ENCODE data around the gene VAC14. TPM values are rescaled to one million over a fixed set of nuclear protein-coding genes. Genes with fewer than 3 reads are reported as not detected.
A peak's percentile ranks its signal among the peaks of the same experiment; 100 is the strongest.

The VAC14 gene
- polyA plus RNA-seq, 1 of the 3 experiments (the other 2 are of a cell fraction), result 33.2 TPM

DNA sequence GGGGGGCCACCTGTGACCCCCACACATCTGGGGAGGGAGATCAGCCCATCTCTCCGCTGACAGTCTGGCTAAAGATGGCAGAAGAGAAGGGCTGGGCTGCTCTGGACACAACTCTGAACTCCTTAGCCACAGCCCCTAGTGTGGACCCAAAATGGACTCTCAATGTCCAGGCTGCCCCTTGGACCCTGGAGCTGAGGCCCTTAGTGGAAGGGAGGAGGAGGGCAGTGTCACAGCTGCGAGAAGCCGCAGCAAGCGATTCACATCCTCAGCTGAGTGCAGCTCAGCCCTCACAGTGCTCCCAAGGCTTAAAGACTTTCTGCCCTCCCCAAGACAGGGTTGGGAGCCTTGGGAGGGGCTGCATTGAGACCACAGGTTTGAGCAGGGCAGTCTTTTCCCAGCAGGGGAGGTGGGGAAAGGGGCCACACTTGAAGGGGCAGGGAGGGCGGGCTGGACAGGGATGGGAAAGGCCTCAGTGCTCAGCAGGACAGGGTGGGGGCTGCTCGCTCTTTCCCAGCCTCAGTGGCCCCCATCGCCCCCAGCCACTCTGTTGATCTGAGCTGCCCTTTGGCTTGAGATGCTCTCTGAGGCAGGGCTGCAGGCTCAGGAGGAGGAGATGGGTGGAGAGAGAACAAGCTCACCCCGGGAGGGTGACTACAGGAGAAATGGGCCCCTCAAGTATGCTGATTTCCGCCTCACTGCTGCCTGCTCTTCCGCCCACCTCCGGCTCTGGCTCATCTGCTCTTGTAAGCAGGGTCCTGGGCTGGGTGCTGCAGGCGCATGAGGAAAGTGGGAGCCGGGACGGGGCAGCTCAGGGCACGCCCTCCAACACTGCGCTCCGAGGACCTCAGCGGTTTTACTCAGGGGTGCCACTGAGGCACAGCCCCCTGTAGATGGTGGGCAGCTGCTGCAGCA lies 64.2 kb downstream of the VAC14 start:
- Histone ChIP-seq H3K9me2 (no peaks in the 10 kb centered on the region), H3K36me3 (replicated peaks in 1 of 2; ENCODE audit: control insufficient read depth in 1 of 2, insufficient read depth in 2 of 2, low read length in 1 of 2) (no peaks in the 10 kb centered on the region), H3F3A (replicated peaks; ENCODE audit: insufficient read depth) (no peaks in the 10 kb centered on the region), H4K20me1 (ENCODE audit: insufficient read depth) (no peaks in the 10 kb centered on the region), H2AFZ (ENCODE audit: low read depth) (no peak overlapping the region), H3K4me2 (peak overlapping the region; percentile 34; the same call in 1 of the 2 replicates), H3K9ac (0 out of 2 replicates have a peak overlapping the region, but pooled peaks have one; percentile 33), H3K4me3 (ENCODE audit: low read depth in 2 of 2, low read length in 1 of 2) (no peak overlapping the region), H3K9me3 (no peaks in the 10 kb centered on the region), H3K4me1 (ENCODE audit: control insufficient read depth in 1 of 2, insufficient read depth in 2 of 2, low read depth in 1 of 2, low read length in 1 of 2) (peaks cover 26 to 58% of the 10 kb centered on the region in 2 experiments), H3K27me3 (ENCODE audit: insufficient read depth) (no peaks in the 10 kb centered on the region), H3K79me2 (ENCODE audit: insufficient read depth) (no peaks in the 10 kb centered on the region), H3K27ac (ENCODE audit: low read depth in 2 of 2, low read length in 1 of 2) (peak overlapping the region; percentile 87 to 99; a peak in 3 of 4 replicates)
- TF ChIP-seq, protein P1, sequence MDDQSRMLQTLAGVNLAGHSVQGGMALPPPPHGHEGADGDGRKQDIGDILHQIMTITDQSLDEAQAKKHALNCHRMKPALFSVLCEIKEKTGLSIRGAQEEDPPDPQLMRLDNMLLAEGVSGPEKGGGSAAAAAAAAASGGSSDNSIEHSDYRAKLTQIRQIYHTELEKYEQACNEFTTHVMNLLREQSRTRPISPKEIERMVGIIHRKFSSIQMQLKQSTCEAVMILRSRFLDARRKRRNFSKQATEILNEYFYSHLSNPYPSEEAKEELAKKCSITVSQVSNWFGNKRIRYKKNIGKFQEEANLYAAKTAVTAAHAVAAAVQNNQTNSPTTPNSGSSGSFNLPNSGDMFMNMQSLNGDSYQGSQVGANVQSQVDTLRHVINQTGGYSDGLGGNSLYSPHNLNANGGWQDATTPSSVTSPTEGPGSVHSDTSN (IDR thresholded peaks at IDR 0.05), result no peak
- TF ChIP-seq TAF1 (IDR thresholded peaks at IDR 0.05; ENCODE audit: borderline replicate concordance, low read depth, low read length) (no peak), EP300 (IDR thresholded peaks at IDR 0.05; ENCODE audit: borderline replicate concordance in 1 of 2, low read depth in 1 of 2, low read length in 1 of 2) (no peak), NRF1 (IDR thresholded peaks at IDR 0.05; ENCODE audit: low read depth, low read length) (no peak), EZH2phosphoT487 (IDR thresholded peaks at IDR 0.05; ENCODE audit: borderline replicate concordance, low read depth) (no peak), NFIC (IDR thresholded peaks at IDR 0.05; ENCODE audit: borderline replicate concordance) (no peak), IRF3 (IDR thresholded peaks at IDR 0.05; ENCODE audit: low read depth, low read length) (no peak)
- TF ChIP-seq, protein P2, sequence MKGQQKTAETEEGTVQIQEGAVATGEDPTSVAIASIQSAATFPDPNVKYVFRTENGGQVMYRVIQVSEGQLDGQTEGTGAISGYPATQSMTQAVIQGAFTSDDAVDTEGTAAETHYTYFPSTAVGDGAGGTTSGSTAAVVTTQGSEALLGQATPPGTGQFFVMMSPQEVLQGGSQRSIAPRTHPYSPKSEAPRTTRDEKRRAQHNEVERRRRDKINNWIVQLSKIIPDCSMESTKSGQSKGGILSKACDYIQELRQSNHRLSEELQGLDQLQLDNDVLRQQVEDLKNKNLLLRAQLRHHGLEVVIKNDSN (IDR thresholded peaks at IDR 0.05; ENCODE audit: borderline replicate concordance, low read depth), result no peak
- CTCF ChIA-PET, result interaction anchor here (1.2 to 4.0 kb wide), 9 partner anchors 13 to 99 kb away, joined by 3 to 33 read pairs (median 5); no protein-coding TSS in a partner anchor
- no peak for DNase-seq
- POLR2A ChIA-PET, result interaction anchor here (1.1 to 3.2 kb wide), 3 partner anchors 9 to 34 kb away, joined by 5 to 17 read pairs (median 10); no protein-coding TSS in a partner anchor
- WGBS (ENCODE audit: low lambda C conversion rate), result 92% methylated on average over 17 of the region's 18 CpGs

- no peak overlapping the region for H3K9ac ChIP-seq
- no peaks in the 10 kb centered on the region for H4K20me1 ChIP-seq (ENCODE audit: insufficient read depth)
- TF ChIP-seq MAX (IDR thresholded peaks at IDR 0.05; ENCODE audit: low read depth) (no peak), SMC3 (IDR thresholded peaks at IDR 0.05; ENCODE audit: low read depth, low read length) (no peak)
- H3K27me3 ChIP-seq (ENCODE audit: insufficient read depth), result no peaks in the 10 kb centered on the region
- peak overlapping the region; percentile 18 to 40; a peak in 2 of 4 replicates for H3K27ac ChIP-seq (ENCODE audit: low read depth in 2 of 2, low read length in 1 of 2)
- ChIA-PET POLR2A (no interaction called here), CTCF (interaction anchor here (1.1 to 2.6 kb wide), 3 partner anchors 9 to 56 kb away, joined by 5 to 9 read pairs (median 8); no protein-coding TSS in a partner anchor)
- H3K9me3 ChIP-seq, result no peaks in the 10 kb centered on the region
- peaks cover 0 to 6% of the 10 kb centered on the region in 2 experiments for H3K36me3 ChIP-seq (replicated peaks in 1 of 2; ENCODE audit: control insufficient read depth in 1 of 2, insufficient read depth in 2 of 2, low read length in 1 of 2)
- whole genome bisulfite sequencing (ENCODE audit: low lambda C conversion rate), result 88% methylated on average over 13 of the region's 13 CpGs
- DNase-seq, result no peak
- no peak overlapping the region for H3K4me2 ChIP-seq
- peaks cover 22 to 45% of the 10 kb centered on the region in 2 experiments for H3K4me1 ChIP-seq (ENCODE audit: control insufficient read depth in 1 of 2, insufficient read depth in 2 of 2, low read depth in 1 of 2, low read length in 1 of 2)
- H2AFZ ChIP-seq (ENCODE audit: low read depth), result no peak overlapping the region
- no peaks in the 10 kb centered on the region for H3F3A ChIP-seq (replicated peaks; ENCODE audit: insufficient read depth)
- H3K4me3 ChIP-seq (ENCODE audit: low read depth in 2 of 2, low read length in 1 of 2), result no peak overlapping the region
- no peaks in the 10 kb centered on the region for H3K9me2 ChIP-seq
- H3K79me2 ChIP-seq (ENCODE audit: insufficient read depth), result no peaks in the 10 kb centered on the region
Observed at GRCh38 chr16:70735141-70735979, 65.6 kb downstream of the VAC14 start.

Data from SK-N-SH (cell line).